ENCODE measurements around the gene SULT1C2. TPM values are rescaled to one million over a fixed set of nuclear protein-coding genes. Genes with fewer than 3 reads are reported as not detected.

SULT1C2 gene
- total RNA-seq, 1 donor from 2014 or later = 0.28 TPM

DNA sequence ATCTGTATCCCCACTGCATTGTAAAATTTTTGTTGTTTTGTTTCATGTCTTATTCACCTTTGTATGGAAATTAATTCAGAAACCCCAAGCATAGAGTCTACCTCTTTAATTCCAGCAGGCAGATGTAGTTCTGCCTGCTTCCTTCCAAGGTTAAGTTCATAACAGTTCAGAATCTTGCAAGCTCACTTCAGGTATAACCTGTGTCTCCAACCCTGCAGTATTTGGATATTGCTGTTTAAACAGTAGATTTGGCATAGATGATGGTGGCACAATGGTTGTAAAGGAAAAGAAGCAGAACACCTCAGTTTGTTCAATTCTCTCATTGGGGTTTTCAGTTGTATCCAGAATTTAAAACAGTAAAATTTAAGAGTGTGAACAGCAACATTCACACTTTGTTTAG lies 21.2 kb downstream of the SULT1C2 start:
- no peaks in the 10 kb centered on the region for H3K4me1 ChIP-seq
- no peak for TF ChIP-seq EZH2 (IDR thresholded peaks at IDR 0.05)
- TF ChIP-seq EZH2phosphoT487 (IDR thresholded peaks at IDR 0.05) = no peak
- TF ChIP-seq, protein P1, sequence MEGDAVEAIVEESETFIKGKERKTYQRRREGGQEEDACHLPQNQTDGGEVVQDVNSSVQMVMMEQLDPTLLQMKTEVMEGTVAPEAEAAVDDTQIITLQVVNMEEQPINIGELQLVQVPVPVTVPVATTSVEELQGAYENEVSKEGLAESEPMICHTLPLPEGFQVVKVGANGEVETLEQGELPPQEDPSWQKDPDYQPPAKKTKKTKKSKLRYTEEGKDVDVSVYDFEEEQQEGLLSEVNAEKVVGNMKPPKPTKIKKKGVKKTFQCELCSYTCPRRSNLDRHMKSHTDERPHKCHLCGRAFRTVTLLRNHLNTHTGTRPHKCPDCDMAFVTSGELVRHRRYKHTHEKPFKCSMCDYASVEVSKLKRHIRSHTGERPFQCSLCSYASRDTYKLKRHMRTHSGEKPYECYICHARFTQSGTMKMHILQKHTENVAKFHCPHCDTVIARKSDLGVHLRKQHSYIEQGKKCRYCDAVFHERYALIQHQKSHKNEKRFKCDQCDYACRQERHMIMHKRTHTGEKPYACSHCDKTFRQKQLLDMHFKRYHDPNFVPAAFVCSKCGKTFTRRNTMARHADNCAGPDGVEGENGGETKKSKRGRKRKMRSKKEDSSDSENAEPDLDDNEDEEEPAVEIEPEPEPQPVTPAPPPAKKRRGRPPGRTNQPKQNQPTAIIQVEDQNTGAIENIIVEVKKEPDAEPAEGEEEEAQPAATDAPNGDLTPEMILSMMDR (IDR thresholded peaks at IDR 0.05) = no peak
- no peaks in the 10 kb centered on the region for H3K79me2 ChIP-seq (ENCODE audit: low read depth)
- no peak overlapping the region for H3K4me3 Mint-ChIP-seq
- H3K36me3 Mint-ChIP-seq = no peaks in the 10 kb centered on the region
- H3K27ac ChIP-seq = no peak overlapping the region
- no peaks in the 10 kb centered on the region for H3K9me3 ChIP-seq (ENCODE audit: low read depth)
- H2AFZ ChIP-seq (replicated peaks) = no peak overlapping the region
- no peaks in the 10 kb centered on the region for H3K27me3 ChIP-seq
- H3K27ac Mint-ChIP-seq = no peak overlapping the region
- H3K4me3 ChIP-seq = no peak overlapping the region
- no peaks in the 10 kb centered on the region for H4K20me1 ChIP-seq (ENCODE audit: low read depth)
- H3K4me1 Mint-ChIP-seq = peaks cover 1% of the 10 kb centered on the region
- H3K27me3 Mint-ChIP-seq (ENCODE audit: insufficient read depth, low read depth) = peaks cover 2% of the 10 kb centered on the region
- H3F3A ChIP-seq (ENCODE audit: low read depth) = no peaks in the 10 kb centered on the region
- H3K9me3 Mint-ChIP-seq = peaks cover 3% of the 10 kb centered on the region
- no peaks in the 10 kb centered on the region for H3K36me3 ChIP-seq
- DNase-seq (ENCODE audit: low spot score) = no peak
- H3K4me2 ChIP-seq = no peak overlapping the region
- no peak overlapping the region for H3K9ac ChIP-seq

DNA sequence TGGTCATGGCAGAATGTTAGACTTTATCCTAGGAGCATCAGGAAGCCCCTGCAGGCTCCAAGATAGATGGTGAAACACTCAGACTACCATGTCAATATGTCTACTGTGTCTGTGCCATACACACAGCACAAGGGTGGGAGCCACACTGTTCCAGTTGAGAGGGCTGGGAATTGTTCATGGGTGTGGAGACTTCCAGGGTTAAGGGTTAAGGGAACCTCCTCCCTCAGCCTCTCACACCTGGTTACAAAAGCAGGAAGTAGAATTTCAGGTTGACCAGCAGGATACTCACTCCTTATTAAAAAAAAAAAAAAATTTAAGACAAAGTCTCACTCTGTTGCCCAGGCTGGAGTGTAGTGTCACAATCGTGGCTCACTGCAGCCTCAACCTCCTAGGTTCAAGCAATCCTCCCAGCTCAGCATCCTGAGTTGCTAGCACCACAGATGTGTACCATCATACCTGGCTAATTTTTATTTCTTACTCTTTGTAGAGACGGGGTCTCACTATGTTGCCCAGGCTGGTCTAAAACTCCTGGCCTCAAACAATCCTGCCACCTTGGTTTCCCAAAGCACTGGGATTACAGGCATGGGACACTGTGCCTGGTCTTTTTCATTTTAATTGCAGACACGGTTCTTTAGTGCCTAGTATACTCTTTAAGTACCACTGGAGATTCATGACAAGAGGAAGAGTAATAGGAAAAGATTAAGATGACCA lies 26.0 kb downstream of the SULT1C2 start:
- no peaks in the 10 kb centered on the region for H3F3A ChIP-seq (ENCODE audit: low read depth)
- H3K36me3 ChIP-seq = no peaks in the 10 kb centered on the region
- H3K27ac ChIP-seq = no peak overlapping the region
- H3K4me2 ChIP-seq = no peak overlapping the region
- no peak overlapping the region for H3K9ac ChIP-seq
- Mint-ChIP-seq H3K4me3 (no peak overlapping the region), H3K36me3 (no peaks in the 10 kb centered on the region), H3K9me3 (peaks cover 3% of the 10 kb centered on the region), H3K27ac (no peak overlapping the region), H3K27me3 (ENCODE audit: insufficient read depth, low read depth) (peaks cover 4% of the 10 kb centered on the region), H3K4me1 (peaks cover 23% of the 10 kb centered on the region)
- no peak overlapping the region for H3K4me3 ChIP-seq
- no peak for DNase-seq (ENCODE audit: low spot score)
- H3K27me3 ChIP-seq = no peaks in the 10 kb centered on the region
- no peaks in the 10 kb centered on the region for H3K9me3 ChIP-seq (ENCODE audit: low read depth)
- no peak overlapping the region for H2AFZ ChIP-seq (replicated peaks)
- H3K79me2 ChIP-seq (ENCODE audit: low read depth) = no peaks in the 10 kb centered on the region
- TF ChIP-seq, protein P1 (IDR thresholded peaks at IDR 0.05) = no peak
- TF ChIP-seq EZH2phosphoT487 (IDR thresholded peaks at IDR 0.05) (no peak), EZH2 (IDR thresholded peaks at IDR 0.05) (no peak)
- H4K20me1 ChIP-seq (ENCODE audit: low read depth) = no peaks in the 10 kb centered on the region
- H3K4me1 ChIP-seq = peaks cover 14% of the 10 kb centered on the region

DNA sequence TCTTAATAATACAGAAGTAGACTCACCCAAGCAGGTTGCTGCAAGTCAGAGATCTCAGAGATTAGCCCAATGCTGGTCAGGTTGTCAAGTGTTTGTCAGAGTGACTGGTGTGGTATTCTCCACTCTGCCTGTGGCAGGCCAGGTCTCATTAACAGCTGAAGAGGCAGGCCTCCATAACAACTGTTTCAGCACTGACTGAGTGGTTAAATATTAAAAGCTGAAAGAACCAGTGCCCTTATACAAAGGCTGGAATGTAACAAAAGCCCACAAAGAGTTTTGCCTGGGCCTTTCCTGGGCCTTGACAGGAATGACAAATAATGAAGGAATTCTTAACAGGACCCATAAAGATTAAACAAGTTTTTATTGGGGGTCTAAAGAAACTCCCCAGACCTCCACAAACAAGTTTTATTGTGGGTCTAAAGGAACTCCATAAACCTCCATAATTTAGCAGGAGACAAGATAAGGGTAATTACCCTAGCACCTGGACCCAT lies 26.8 kb downstream of the SULT1C2 start:
- H3K4me2 ChIP-seq = no peak overlapping the region
- no peaks in the 10 kb centered on the region for H3K36me3 ChIP-seq
- peaks cover 3% of the 10 kb centered on the region for H3K9me3 Mint-ChIP-seq

More for the DNA sequence above, 26.8 kb downstream of the SULT1C2 start:
- Histone ChIP-seq H4K20me1 (ENCODE audit: low read depth) (no peaks in the 10 kb centered on the region), H3K27me3 (no peaks in the 10 kb centered on the region), H2AFZ (replicated peaks) (no peak overlapping the region), H3K9ac (no peak overlapping the region), H3K9me3 (ENCODE audit: low read depth) (no peaks in the 10 kb centered on the region), H3K79me2 (ENCODE audit: low read depth) (no peaks in the 10 kb centered on the region), H3K4me3 (no peak overlapping the region), H3F3A (ENCODE audit: low read depth) (no peaks in the 10 kb centered on the region), H3K4me1 (peaks cover 14% of the 10 kb centered on the region), H3K27ac (no peak overlapping the region)
- H3K27ac Mint-ChIP-seq = no peak overlapping the region
- TF ChIP-seq, protein P1 (IDR thresholded peaks at IDR 0.05) = no peak
- TF ChIP-seq EZH2 (IDR thresholded peaks at IDR 0.05) = no peak
- no peak for TF ChIP-seq EZH2phosphoT487 (IDR thresholded peaks at IDR 0.05)
- H3K4me1 Mint-ChIP-seq = peaks cover 23% of the 10 kb centered on the region
- H3K36me3 Mint-ChIP-seq = no peaks in the 10 kb centered on the region
- peaks cover 4% of the 10 kb centered on the region for H3K27me3 Mint-ChIP-seq (ENCODE audit: insufficient read depth, low read depth)
- DNase-seq (ENCODE audit: low spot score) = no peak
- H3K4me3 Mint-ChIP-seq = no peak overlapping the region
